ENCODE measurements around the gene NEDD9. TPM values are rescaled to one million over a fixed set of nuclear protein-coding genes. Genes with fewer than 3 reads are reported as not detected.
A peak's percentile ranks its signal among the peaks of the same experiment; 100 is the strongest.

Gene NEDD9
- total and polyA plus RNA-seq, 2 experiments from 2014 or later, result 4.4 to 13.0 TPM

GRCh38 chr6:11229655-11230046 is 2.8 kb downstream of the NEDD9 start (continued):
- TF ChIP-seq ZNF462 (CRISPR knock-in tag; IDR thresholded peaks at IDR 0.05), result no peak
- TF ChIP-seq POLR2AphosphoS5 (IDR thresholded peaks at IDR 0.05; ENCODE audit: low read depth), result no peak
- TF ChIP-seq, protein P1, sequence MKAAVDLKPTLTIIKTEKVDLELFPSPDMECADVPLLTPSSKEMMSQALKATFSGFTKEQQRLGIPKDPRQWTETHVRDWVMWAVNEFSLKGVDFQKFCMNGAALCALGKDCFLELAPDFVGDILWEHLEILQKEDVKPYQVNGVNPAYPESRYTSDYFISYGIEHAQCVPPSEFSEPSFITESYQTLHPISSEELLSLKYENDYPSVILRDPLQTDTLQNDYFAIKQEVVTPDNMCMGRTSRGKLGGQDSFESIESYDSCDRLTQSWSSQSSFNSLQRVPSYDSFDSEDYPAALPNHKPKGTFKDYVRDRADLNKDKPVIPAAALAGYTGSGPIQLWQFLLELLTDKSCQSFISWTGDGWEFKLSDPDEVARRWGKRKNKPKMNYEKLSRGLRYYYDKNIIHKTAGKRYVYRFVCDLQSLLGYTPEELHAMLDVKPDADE (IDR thresholded peaks at IDR 0.05), result no peak

GRCh38 chr6:11228935-11229654 is 3.4 kb downstream of the NEDD9 start:
- H2AFZ ChIP-seq, result no peak overlapping the region; the same call in 1 of the 2 replicates
- no peak overlapping the region for H3K27ac ChIP-seq (ENCODE audit: low read depth)
- TF ChIP-seq EZH2phosphoT487 (IDR thresholded peaks at IDR 0.05; ENCODE audit: unreplicated experiment) (no peak), ZNF331 (CRISPR knock-in tag; IDR thresholded peaks at IDR 0.05; ENCODE audit: low read depth) (no peak), ZNF462 (CRISPR knock-in tag; IDR thresholded peaks at IDR 0.05) (no peak), STAT1 (IDR thresholded peaks at IDR 0.05; ENCODE audit: unreplicated experiment) (no peak), EZH2 (IDR thresholded peaks at IDR 0.05; ENCODE audit: low read depth, unreplicated experiment) (no peak)

More at GRCh38 chr6:11228935-11229654, 3.4 kb downstream of the NEDD9 start:
- H3K36me3 Mint-ChIP-seq (ENCODE audit: low read depth), result no peaks in the 10 kb centered on the region
- Histone ChIP-seq H3K36me3 (ENCODE audit: insufficient read depth) (no peaks in the 10 kb centered on the region), H3F3A (replicated peaks; ENCODE audit: low read depth) (no peaks in the 10 kb centered on the region), H3K4me3 (peak overlapping the region; percentile 57), H3K79me2 (replicated peaks; ENCODE audit: insufficient read depth) (peaks cover 51% of the 10 kb centered on the region), H3K4me1 (ENCODE audit: insufficient read depth) (peaks cover 49% of the 10 kb centered on the region), H3K4me2 (peak overlapping the region; percentile 74), H4K20me1 (replicated peaks; ENCODE audit: insufficient read depth) (no peaks in the 10 kb centered on the region), H3K27me3 (ENCODE audit: insufficient read depth) (no peaks in the 10 kb centered on the region), H3K9me2 (ENCODE audit: insufficient read depth) (no peaks in the 10 kb centered on the region)
- peaks cover 50% of the 10 kb centered on the region for H3K4me1 Mint-ChIP-seq
- H3K9me3 Mint-ChIP-seq, result no peaks in the 10 kb centered on the region
- DNase-seq (ENCODE audit: low spot score) (peak; percentile 69), ATAC-seq (peak; percentile 42)
- H3K4me3 Mint-ChIP-seq, result peak overlapping the region; percentile 45
- peaks cover 8% of the 10 kb centered on the region for H3K27me3 Mint-ChIP-seq (ENCODE audit: insufficient read depth, low read depth, poor library complexity)
- no peak overlapping the region for H3K27ac Mint-ChIP-seq

All from GM23338 (cell line).